SK-MEL-5 (cell line): ENCODE measurements around the gene SGSM1. TPM values are rescaled to one million over a fixed set of nuclear protein-coding genes. Genes with fewer than 3 reads are reported as not detected.
A peak's percentile ranks its signal among the peaks of the same experiment; 100 is the strongest.
"Not testable (repeated sequence)": the region's sequence is repeated elsewhere in the genome, so short reads cannot be mapped to it uniquely, and the experiment has no call there.

Experiments used
- DNase-seq: peaks from one replicate; pipeline ENCODE4 v3.0.0-alpha.2; 2016; ENCODE audit warnings: low read depth, low spot score
- in situ Hi-C: cut with HindIII; loops from 2 replicates; pipeline ENCODE4 v1.10.0; 2016; ENCODE audit warnings: low sequenced_read_pairs, high pct_unique_total_duplicates, low pct_unique_long_range_greater_than_20kb
- total RNA-seq: library from RNA; depleted of rRNA; stranded (reverse); fragments of >200 nt; shearing (Covaris generic); gene quantifications from 2 replicates; pipeline ENCODE4 v1.2.3, GENCODE V29; 2014

Gene SGSM1
- total RNA-seq, 1 experiment from 2014 or later: 0.03 TPM

GRCh38 chr22:24867323-24868022 is 61.5 kb downstream of the SGSM1 start:
- no peak for DNase-seq
- in situ Hi-C loops: no loop called here

DNA sequence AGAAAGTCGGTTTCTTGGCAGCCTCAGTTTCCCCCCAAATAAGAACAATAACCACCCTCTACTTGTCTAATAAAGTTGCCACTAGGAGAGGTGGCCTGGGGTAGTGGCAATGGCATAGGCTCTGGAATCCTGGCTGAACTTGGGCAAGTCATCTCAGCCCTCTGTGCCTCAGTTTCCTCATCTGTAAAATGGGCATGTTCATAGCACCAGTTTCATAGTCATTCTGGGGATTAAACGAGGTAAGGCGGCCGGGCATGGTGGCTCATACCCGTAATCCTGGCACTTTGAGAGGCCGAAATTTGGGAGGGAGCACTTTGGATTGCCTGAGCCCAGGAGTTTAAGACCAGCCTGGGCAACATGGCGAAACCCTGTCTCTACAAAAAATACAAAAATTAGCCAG is 63.0 kb downstream of the SGSM1 start:
- DNase-seq: no peak
- in situ Hi-C loops: no loop called here

- DNase-seq: no peak
- in situ Hi-C loops: no loop called here
These were observed 65.7 kb downstream of the SGSM1 start for GRCh38 chr22:24871611-24872205.

DNA sequence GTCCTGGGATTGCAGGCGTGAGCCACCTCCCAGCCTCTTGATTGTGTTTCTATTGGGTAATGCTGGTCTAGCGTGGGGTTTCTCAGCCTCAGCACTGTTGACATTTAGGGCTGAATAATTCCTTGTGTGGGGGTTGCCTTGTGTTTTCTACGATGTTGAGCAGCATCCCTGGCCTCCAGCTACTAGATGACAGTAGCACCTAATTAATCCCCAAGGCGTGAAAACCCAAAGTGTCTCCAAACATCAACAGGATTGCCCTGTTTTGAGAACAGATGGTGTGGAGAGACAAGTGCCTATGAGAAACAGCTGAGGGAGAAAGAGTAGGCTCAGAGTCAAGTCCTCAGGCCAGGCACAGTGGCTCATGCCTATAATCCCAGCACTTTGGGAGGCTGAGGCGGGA is 67.2 kb downstream of the SGSM1 start:
- in situ Hi-C loops: no loop called here
- no peak for DNase-seq

- no peak for DNase-seq
- in situ Hi-C loops: no loop called here
These were observed 70.0 kb downstream of the SGSM1 start for GRCh38 chr22:24875862-24876506.

DNA sequence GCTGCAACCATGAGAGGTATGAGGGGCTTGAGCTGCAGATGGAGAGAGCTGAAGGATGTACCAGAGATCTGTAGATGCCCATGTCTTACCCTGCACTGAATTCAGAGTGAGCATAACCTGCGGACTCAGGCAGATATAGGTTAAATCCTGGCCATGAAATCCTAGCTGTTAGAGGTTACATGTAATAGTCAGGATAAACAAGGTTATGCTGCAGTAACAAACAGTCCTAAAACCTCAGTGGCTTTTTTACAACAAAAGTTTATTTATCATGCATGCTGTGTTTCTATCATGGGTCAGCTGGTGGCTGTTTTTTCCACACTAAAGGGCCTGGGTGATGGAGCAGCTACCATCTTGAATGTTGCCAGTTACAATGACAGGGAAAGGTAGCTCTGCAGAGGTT is 70.7 kb downstream of the SGSM1 start:
- DNase-seq: no peak
- in situ Hi-C loops: no loop called here

GRCh38 chr22:24878969-24879368 is 73.0 kb downstream of the SGSM1 start:
- in situ Hi-C loops: no loop called here
- peak; percentile 43 for DNase-seq

DNA sequence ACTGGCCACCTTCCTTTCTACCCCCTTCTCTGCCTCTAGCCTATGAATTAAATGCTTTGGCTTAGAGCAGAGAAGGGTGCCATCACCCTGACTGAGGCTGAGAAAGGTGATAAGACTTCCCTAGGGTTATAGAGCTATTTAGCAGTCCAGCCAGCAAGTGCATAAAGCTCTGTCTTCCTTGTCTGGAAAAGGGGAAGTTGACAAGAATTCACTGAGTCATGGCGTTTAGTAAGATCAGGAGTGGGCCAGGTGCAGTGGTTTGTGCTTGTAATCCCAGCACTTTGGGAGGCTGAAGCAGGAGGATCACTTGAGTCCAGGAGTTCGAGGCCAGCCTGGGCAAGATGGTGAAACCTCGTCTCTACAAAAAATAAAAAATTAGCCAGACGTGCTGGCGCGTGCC is 77.4 kb downstream of the SGSM1 start:
- in situ Hi-C loops: no loop called here
- no peak for DNase-seq

GRCh38 chr22:24887260-24887659 is 81.2 kb downstream of the SGSM1 start:
- in situ Hi-C loops: no loop called here

GRCh38 chr22:24893341-24894070 is 87.5 kb downstream of the SGSM1 start:
- in situ Hi-C loops: no loop called here

More at GRCh38 chr22:24887260-24887659, 81.2 kb downstream of the SGSM1 start:
- DNase-seq: no peak

GRCh38 chr22:24894220-24894975 is 88.4 kb downstream of the SGSM1 start:
- no peak for DNase-seq
- in situ Hi-C loops: no loop called here

More at GRCh38 chr22:24893341-24894070, 87.5 kb downstream of the SGSM1 start:
- DNase-seq: no peak

DNA sequence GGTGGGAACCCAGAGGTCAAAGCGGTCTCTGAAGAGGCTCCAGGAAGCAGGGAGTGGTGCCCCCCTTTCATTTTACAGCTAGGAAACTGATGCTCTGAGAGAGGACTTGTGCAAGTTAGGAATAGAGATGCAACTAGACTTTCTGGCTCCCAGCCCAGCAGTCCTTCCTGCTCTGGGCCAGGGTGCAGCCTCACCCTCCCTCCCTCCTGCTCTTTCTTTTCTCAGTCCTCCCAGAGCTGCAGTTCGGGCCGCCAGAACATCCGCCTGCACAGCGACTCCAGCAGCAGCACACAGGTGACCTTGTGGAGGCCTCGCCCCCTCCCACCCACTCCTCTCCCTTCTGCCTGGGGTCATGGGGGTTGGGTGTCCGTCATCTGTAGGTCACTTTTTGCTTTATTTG is 89.0 kb downstream of the SGSM1 start:
- in situ Hi-C loops: no loop called here
- no peak for DNase-seq

- DNase-seq: no peak
- in situ Hi-C loops: no loop called here
These were observed 95.4 kb downstream of the SGSM1 start for GRCh38 chr22:24901448-24901847.

- in situ Hi-C loops: no loop called here
- no peak for DNase-seq
These were observed 99.9 kb downstream of the SGSM1 start for GRCh38 chr22:24905909-24906308.

DNA sequence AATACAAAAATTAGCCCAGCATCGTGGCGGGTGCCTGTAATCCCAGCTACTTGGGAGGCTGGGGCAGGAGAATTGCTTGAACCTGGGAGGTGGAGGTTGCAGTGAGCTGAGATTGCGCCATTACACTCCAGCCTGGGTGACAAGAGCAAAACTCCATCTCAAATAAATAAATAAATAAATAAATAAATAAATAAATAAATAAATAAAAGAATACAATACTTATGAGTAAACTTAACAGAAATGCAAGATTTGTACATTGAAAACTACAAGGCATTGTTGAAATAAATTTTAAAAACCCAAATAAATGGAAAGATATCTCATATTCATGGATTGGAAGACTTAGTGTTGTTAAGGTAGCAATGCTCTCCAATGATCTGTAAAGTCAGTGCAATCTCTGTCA is 101.1 kb downstream of the SGSM1 start:
- DNase-seq, in situ Hi-C loops: not testable (repeated sequence)

- in situ Hi-C loops: no loop called here
- no peak for DNase-seq
These were observed 114.0 kb downstream of the SGSM1 start for GRCh38 chr22:24920029-24920428.

GRCh38 chr22:24925586-24926427 is 119.8 kb downstream of the SGSM1 start:
- DNase-seq: no peak
- in situ Hi-C loops: no loop called here
